Nephron (organoid): ENCODE data around the gene FILIP1L.
A peak's percentile ranks its signal among the peaks of the same experiment; 100 is the strongest.

Experiments used
- H3K27ac Mint-ChIP-seq, 3 experiments: 2 replicates each; pipeline ENCODE4 v1.8.0; 2020; ENCODE audit warnings: mixed read lengths in 3 of 3, mild to moderate bottlenecking in 2 of 3, moderate library complexity in 1 of 3
- H3K27me3 Mint-ChIP-seq: 2 replicates; pipeline ENCODE4 v1.8.0; 2021; ENCODE audit warnings: low read depth, mild to moderate bottlenecking, moderate library complexity, mixed read lengths
- H3K36me3 Mint-ChIP-seq: 2 replicates; pipeline ENCODE4 v1.8.0; 2020; ENCODE audit warnings: low read depth, mixed read lengths
- H3K4me1 Mint-ChIP-seq: 2 replicates; pipeline ENCODE4 v1.8.0; 2020; ENCODE audit warnings: mixed read lengths
- H3K4me3 Mint-ChIP-seq, 3 experiments: 2 replicates each; pipeline ENCODE4 v1.8.0; 2020; ENCODE audit warnings: mild to moderate bottlenecking in 3 of 3, mixed read lengths in 3 of 3, moderate library complexity in 2 of 3
- H3K9me3 Mint-ChIP-seq: 2 replicates; pipeline ENCODE4 v1.8.0; 2020; ENCODE audit warnings: mixed read lengths
- TF ChIP-seq, protein P1 (sequence below), 3 experiments: fragments of 200-600 bp; sonication (generic); IDR thresholded peaks; one replicate each; pipeline ENCODE4 v1.5.0; 2021; ENCODE audit warnings: antibody characterized with exemption in 3 of 3; ENCODE audit not compliant: unreplicated experiment in 3 of 3

Gene FILIP1L

DNA sequence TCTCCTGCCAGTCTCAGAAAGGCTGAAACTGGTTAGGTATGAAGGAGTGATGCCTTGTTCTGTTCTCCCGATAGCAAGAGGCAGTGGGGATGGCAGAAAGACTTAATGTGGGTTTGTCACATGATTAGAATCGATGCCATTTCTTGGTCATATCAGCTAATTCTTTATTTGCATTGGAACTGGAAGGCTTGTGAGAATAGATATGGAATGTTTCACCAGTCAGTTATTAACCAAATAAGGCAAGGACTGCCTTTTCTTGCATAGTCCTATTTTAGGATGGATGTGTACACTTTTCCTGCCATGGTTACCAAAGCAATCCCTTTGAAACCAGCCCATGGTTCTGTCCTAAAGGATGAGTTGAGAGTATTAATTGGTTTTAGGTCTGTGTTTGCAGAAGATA is 33.7 kb downstream of the FILIP1L start:
- peak overlapping the region in 2 of 3 experiments; percentile 5 to 17 for H3K27ac Mint-ChIP-seq
- TF ChIP-seq, protein P1, sequence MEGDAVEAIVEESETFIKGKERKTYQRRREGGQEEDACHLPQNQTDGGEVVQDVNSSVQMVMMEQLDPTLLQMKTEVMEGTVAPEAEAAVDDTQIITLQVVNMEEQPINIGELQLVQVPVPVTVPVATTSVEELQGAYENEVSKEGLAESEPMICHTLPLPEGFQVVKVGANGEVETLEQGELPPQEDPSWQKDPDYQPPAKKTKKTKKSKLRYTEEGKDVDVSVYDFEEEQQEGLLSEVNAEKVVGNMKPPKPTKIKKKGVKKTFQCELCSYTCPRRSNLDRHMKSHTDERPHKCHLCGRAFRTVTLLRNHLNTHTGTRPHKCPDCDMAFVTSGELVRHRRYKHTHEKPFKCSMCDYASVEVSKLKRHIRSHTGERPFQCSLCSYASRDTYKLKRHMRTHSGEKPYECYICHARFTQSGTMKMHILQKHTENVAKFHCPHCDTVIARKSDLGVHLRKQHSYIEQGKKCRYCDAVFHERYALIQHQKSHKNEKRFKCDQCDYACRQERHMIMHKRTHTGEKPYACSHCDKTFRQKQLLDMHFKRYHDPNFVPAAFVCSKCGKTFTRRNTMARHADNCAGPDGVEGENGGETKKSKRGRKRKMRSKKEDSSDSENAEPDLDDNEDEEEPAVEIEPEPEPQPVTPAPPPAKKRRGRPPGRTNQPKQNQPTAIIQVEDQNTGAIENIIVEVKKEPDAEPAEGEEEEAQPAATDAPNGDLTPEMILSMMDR (IDR thresholded peaks at IDR 0.05; ENCODE audit: unreplicated experiment in 3 of 3): no peak
- no peaks in the 10 kb centered on the region for H3K36me3 Mint-ChIP-seq
- no peak overlapping the region for H3K4me3 Mint-ChIP-seq
- no peaks in the 10 kb centered on the region for H3K9me3 Mint-ChIP-seq
- no peaks in the 10 kb centered on the region for H3K27me3 Mint-ChIP-seq
- peaks cover 26% of the 10 kb centered on the region for H3K4me1 Mint-ChIP-seq

DNA sequence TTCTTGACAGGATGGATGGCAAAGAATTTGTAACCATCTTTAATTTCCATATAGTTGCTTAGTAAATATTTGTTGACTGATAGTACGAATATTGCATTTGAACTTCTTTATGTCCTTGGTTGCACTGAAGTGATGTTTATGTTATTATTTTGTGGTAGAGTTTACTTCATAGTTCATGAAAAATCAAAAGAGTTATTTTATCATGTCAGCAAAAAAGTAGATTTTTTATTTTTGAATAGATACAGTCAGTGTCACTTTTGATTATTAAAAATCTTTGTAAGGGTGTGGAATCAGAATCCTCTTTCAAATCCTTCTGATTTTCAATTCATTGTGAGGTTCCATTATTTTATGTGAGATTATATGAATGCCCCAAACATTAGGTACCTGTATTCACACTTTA is 35.0 kb downstream of the FILIP1L start:
- H3K27me3 Mint-ChIP-seq: no peaks in the 10 kb centered on the region
- H3K9me3 Mint-ChIP-seq: no peaks in the 10 kb centered on the region
- peaks cover 30% of the 10 kb centered on the region for H3K4me1 Mint-ChIP-seq
- no peaks in the 10 kb centered on the region for H3K36me3 Mint-ChIP-seq
- no peak overlapping the region for H3K27ac Mint-ChIP-seq
- TF ChIP-seq, protein P1 (IDR thresholded peaks at IDR 0.05; ENCODE audit: unreplicated experiment in 3 of 3): no peak
- H3K4me3 Mint-ChIP-seq: no peak overlapping the region

DNA sequence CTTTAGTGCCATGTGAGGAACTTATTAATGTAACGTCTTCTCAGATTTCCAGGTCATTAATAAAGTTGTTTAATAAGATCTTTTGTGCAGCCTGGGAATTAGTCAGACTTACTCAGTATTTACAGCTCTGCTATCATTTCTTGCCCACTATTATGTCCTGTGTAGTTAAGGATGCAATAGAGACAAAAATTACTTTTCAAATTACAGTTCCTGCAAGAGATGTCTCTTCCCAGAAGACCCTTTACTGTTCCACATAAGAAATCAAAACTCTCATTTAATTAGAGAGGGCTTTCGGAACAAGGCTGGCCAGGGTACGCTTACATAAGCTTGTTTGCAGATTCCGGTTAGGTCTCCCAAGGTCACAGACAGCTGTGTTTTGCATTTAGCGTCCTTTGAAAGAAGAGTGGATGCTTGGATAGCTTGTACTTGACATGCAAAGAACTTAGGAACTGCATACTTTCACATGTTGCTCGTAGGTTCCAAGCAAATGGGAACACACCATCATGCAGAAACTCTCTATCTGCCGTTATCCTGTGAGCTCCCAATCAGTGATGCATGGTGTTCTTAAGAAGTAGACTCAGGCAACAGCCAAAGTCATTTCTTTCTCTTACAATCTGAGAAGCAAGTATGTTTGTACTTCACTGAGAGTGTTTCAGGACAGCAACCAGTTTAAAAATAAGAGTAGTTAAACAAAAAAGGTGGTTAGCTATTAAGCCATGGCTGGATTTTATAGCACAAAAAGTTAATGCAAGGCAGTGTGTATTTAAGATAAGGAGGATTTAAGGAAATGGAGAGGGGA is 37.4 kb downstream of the FILIP1L start:
- Mint-ChIP-seq H3K4me1 (peaks cover 38% of the 10 kb centered on the region), H3K9me3 (no peaks in the 10 kb centered on the region), H3K27me3 (no peaks in the 10 kb centered on the region), H3K27ac (peak overlapping the region; percentile 76 to 81 (median 76)), H3K36me3 (no peaks in the 10 kb centered on the region), H3K4me3 (no peak overlapping the region)
- TF ChIP-seq, protein P1 (IDR thresholded peaks at IDR 0.05; ENCODE audit: unreplicated experiment in 3 of 3): no peak

DNA sequence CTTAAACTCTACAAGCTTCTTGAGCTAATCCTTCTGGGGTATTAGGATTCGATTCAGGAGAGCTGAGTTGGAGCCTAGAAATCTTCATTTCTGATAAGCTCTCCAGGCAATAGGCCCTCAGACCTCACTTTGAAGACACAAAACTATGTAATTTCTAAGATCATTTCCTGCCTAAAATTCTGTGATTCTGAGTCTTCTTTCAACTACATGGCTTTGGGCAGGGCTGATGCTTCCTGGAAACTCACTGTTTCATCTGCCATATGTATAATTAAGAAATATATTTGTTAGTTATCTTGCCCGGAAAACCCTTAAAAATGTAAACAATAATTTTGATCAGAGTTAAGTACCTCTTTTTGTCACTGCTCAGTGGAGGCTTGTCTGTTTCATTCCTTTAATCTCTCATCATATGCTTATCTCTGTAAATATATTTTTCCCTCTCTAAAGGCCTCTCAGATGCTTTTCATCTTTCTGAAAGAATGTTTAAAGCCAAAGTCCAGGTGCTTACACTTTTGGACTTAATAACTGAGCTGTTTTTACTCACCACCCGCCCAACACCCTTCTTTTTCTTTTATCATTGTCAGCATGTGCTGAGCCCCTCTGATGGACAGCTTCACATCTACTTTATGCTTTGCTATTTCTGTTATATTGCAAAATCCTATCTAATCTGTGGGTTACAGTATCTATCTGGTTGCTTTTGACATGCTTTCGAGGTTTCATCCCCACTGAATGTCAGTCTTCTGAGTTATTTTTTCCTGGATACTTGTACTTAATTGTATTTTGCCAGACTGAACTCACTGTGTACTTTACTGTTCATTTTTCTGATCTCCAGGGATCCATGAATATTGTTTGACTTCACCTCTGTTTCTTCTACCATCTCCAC is 38.2 kb downstream of the FILIP1L start:
- TF ChIP-seq, protein P1 (IDR thresholded peaks at IDR 0.05; ENCODE audit: unreplicated experiment in 3 of 3): no peak
- Mint-ChIP-seq H3K4me3 (no peak overlapping the region), H3K9me3 (no peaks in the 10 kb centered on the region), H3K27me3 (no peaks in the 10 kb centered on the region), H3K36me3 (no peaks in the 10 kb centered on the region), H3K4me1 (peaks cover 41% of the 10 kb centered on the region), H3K27ac (peak overlapping the region; percentile 46 to 81 (median 76))

DNA sequence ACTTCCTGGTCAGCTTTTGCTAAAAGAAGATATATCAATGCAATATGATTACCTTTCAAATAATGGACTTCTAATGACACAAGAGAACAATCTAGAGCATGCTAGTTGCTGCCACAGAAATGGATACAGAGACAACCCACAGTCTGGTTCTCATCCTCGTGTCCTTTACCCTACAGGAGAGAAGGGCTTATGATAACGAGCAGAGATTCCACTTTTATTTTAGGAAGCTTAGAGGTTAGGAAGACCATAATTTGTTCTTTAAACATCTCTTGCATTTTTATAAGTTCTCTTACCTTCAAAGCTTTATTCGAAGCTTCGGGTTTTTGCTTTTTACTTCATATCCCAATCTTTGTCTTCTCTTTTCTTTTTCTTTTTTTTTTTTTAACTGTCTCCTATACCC is 39.1 kb downstream of the FILIP1L start:
- H3K9me3 Mint-ChIP-seq: no peaks in the 10 kb centered on the region
- TF ChIP-seq, protein P1 (IDR thresholded peaks at IDR 0.05; ENCODE audit: unreplicated experiment in 3 of 3): no peak
- H3K27me3 Mint-ChIP-seq: no peaks in the 10 kb centered on the region
- H3K36me3 Mint-ChIP-seq: no peaks in the 10 kb centered on the region
- H3K4me3 Mint-ChIP-seq: no peak overlapping the region
- peak overlapping the region in 2 of 3 experiments; percentile 76 to 81 for H3K27ac Mint-ChIP-seq
- peaks cover 41% of the 10 kb centered on the region for H3K4me1 Mint-ChIP-seq
